Peyer's patch (tissue), 4 donors: ENCODE data around the gene USO1.

Source experiments
- CTCF ChIP-seq, 6 experiments: fragments of 450-650 bp in 4 of 6; fragments of 200-600 bp in 2 of 6; sonication (generic) in 1 of 6; IDR thresholded peaks; one replicate each; pipeline ENCODE4 v1.5.1; 2017 to 2019; ENCODE audit warnings: antibody characterized with exemption in 6 of 6, mild to moderate bottlenecking in 3 of 6, moderate library complexity in 1 of 6
- POLR2A ChIP-seq, 2 donors: fragments of 450-650 bp; IDR thresholded peaks; one replicate each; pipeline ENCODE4 v1.5.1; 2017; ENCODE audit warnings: antibody characterized with exemption in 2 of 2, mild to moderate bottlenecking in 2 of 2, moderate library complexity in 2 of 2

GRCh38 chr4:75675004-75675531 lies 49.3 kb upstream of the USO1 start:
- no peak for TF ChIP-seq CTCF (IDR thresholded peaks at IDR 0.05)
- TF ChIP-seq POLR2A (IDR thresholded peaks at IDR 0.05), result no peak
